Hematopoietic multipotent progenitor cell (in vitro differentiated cells): ENCODE results near the gene LYPLA2. TPM values are rescaled to one million over a fixed set of nuclear protein-coding genes. Genes with fewer than 3 reads are reported as not detected.
A peak's percentile ranks its signal among the peaks of the same experiment; 100 is the strongest.
"Not testable (repeated sequence)": the region's sequence is repeated elsewhere in the genome, so short reads cannot be mapped to it uniquely, and the experiment has no call there.

Source experiments
- DNase-seq, 3 donors: peaks; one replicate each; pipeline ENCODE4 v3.0.0-alpha.2; 2011 to 2015; ENCODE audit warnings: low read depth in 2 of 3, low spot score in 2 of 3
- total RNA-seq: library from RNA; depleted of rRNA; stranded (reverse); fragments of >200 nt; gene quantifications from one replicate; pipeline ENCODE4 v1.2.3, GENCODE V29; 2012

LYPLA2 gene
- total RNA-seq, 1 donor = 75.9 TPM

- peak; percentile 83 to 91 (median 85) for DNase-seq
Observed at GRCh38 chr1:23777979-23778814, 12.7 kb upstream of the LYPLA2 start, which contains the start of gene PITHD1. PITHD1 (plus strand) TSS chr1:23778418; CDS start chr1:23778516, 98 bp downstream.

GRCh38 chr1:23779826-23780371 lies 11.0 kb upstream of the LYPLA2 start:
- no peak for DNase-seq

- not testable (repeated sequence) for DNase-seq
Observed at GRCh38 chr1:23783141-23783540, 7.8 kb upstream of the LYPLA2 start.

- DNase-seq = no peak
Observed at GRCh38 chr1:23784846-23785245, 6.1 kb upstream of the LYPLA2 start.

GRCh38 chr1:23787701-23788100 lies 3.2 kb upstream of the LYPLA2 start:
- no peak for DNase-seq

GRCh38 chr1:23788695-23789094 lies 2.2 kb upstream of the LYPLA2 start:
- DNase-seq = no peak

- no peak for DNase-seq
Observed at GRCh38 chr1:23791516-23792047, 637 bp downstream of the LYPLA2 start.

- DNase-seq = no peak
Observed at GRCh38 chr1:23792151-23792945, 1.4 kb downstream of the LYPLA2 start.

- DNase-seq = peak in 1 of 3 donors; percentile 78
Observed at GRCh38 chr1:23793018-23793781, 2.3 kb downstream of the LYPLA2 start.

GRCh38 chr1:23793861-23794731 lies 3.2 kb downstream of the LYPLA2 start:
- DNase-seq = no peak

- DNase-seq = not testable (repeated sequence)
Observed at GRCh38 chr1:23794732-23795182, 3.8 kb downstream of the LYPLA2 start.

- no peak for DNase-seq
Observed at GRCh38 chr1:23795676-23796465, 4.9 kb downstream of the LYPLA2 start.

- DNase-seq = no peak
Observed at GRCh38 chr1:23796466-23797271, 5.7 kb downstream of the LYPLA2 start.

- DNase-seq = no peak
Observed at GRCh38 chr1:23797478-23798448, 6.8 kb downstream of the LYPLA2 start.

GRCh38 chr1:23798662-23799142 lies 7.8 kb downstream of the LYPLA2 start:
- no peak for DNase-seq

- DNase-seq = no peak
Observed at GRCh38 chr1:23799255-23799569, 8.3 kb downstream of the LYPLA2 start.
